AG04450 (cell line): ENCODE data around the gene COL23A1. TPM values are rescaled to one million over a fixed set of nuclear protein-coding genes. Genes with fewer than 3 reads are reported as not detected.

Experiments used
- CTCF ChIA-PET: fragments of 300-600, 350-600 bp; formaldehyde crosslinking; extraction: SDS; loops from one replicate; lab custom pipeline; 2022; ENCODE audit warnings: antibody characterized with exemption, inconsistent platforms; lab: Charles Lee
- POLR2A ChIA-PET: fragments of 350-600 bp; formaldehyde crosslinking; extraction: SDS; loops from one replicate; lab custom pipeline; 2021; ENCODE audit warnings: antibody characterized with exemption, inconsistent platforms; lab: Yijun Ruan, JAX
- DNase-seq: peaks from one replicate; pipeline ENCODE4 v3.0.0-alpha.2; 2011; ENCODE audit warnings: low read depth, low spot score
- H3K27ac ChIP-seq: one replicate; pipeline ENCODE4 v1.5.1; 2012; ENCODE audit warnings: low read depth, low read length, control low read depth
- H3K27me3 ChIP-seq: one replicate; pipeline ENCODE4 v1.6.0; 2012; ENCODE audit warnings: low read length; ENCODE audit not compliant: control insufficient read depth, insufficient read depth
- H3K4me3 ChIP-seq: 2 replicates; pipeline ENCODE4 v1.5.1; 2011; ENCODE audit warnings: mild to moderate bottlenecking, low read depth, low read length, control low read depth
- H3K9me3 ChIP-seq: 2 replicates; pipeline ENCODE4 v1.5.1; 2012; ENCODE audit warnings: low read length; ENCODE audit not compliant: control insufficient read depth, insufficient read depth
- polyA plus RNA-seq: library from polyadenylated mRNA; depleted of rRNA; stranded (reverse); fragments of >200 nt; gene quantifications from 2 replicates; pipeline ENCODE4 v1.2.3, GENCODE V29; 2011
- TF ChIP-seq, protein P1 (sequence below): IDR thresholded peaks from 2 replicates; pipeline ENCODE4 v1.5.1; 2011; ENCODE audit warnings: low read depth, low read length, control low read depth, inconsistent platforms

The COL23A1 gene
- polyA plus RNA-seq, 1 experiment: not detected

DNA sequence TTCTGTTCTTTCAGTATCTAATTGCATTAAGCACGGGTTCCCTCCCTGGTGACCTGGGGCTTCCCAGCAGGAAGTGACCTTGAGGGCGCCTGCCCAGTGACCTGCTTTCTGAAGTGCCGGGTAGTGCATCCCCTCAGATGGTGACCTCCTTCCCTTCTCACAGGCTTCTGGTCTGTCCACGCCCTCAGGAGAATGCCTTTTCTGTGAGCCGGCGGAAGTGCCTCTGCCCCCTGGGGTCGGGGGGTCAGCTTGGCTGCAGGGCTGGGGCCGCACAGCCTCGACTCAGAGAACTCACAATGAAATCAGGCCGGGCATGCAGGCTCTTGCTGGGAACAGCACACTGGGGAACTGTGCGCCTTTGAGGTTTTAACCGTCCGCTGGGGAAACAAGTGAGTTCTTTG is 233.1 kb downstream of the COL23A1 start:
- Histone ChIP-seq H3K4me3 (no peak overlapping the region), H3K27me3 (no peaks in the 10 kb centered on the region), H3K9me3 (peaks cover 34% of the 10 kb centered on the region), H3K27ac (no peak overlapping the region)
- ChIA-PET POLR2A (no interaction called here), CTCF (no interaction called here)
- TF ChIP-seq, protein P1, sequence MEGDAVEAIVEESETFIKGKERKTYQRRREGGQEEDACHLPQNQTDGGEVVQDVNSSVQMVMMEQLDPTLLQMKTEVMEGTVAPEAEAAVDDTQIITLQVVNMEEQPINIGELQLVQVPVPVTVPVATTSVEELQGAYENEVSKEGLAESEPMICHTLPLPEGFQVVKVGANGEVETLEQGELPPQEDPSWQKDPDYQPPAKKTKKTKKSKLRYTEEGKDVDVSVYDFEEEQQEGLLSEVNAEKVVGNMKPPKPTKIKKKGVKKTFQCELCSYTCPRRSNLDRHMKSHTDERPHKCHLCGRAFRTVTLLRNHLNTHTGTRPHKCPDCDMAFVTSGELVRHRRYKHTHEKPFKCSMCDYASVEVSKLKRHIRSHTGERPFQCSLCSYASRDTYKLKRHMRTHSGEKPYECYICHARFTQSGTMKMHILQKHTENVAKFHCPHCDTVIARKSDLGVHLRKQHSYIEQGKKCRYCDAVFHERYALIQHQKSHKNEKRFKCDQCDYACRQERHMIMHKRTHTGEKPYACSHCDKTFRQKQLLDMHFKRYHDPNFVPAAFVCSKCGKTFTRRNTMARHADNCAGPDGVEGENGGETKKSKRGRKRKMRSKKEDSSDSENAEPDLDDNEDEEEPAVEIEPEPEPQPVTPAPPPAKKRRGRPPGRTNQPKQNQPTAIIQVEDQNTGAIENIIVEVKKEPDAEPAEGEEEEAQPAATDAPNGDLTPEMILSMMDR: no peak
- DNase-seq: no peak

DNA sequence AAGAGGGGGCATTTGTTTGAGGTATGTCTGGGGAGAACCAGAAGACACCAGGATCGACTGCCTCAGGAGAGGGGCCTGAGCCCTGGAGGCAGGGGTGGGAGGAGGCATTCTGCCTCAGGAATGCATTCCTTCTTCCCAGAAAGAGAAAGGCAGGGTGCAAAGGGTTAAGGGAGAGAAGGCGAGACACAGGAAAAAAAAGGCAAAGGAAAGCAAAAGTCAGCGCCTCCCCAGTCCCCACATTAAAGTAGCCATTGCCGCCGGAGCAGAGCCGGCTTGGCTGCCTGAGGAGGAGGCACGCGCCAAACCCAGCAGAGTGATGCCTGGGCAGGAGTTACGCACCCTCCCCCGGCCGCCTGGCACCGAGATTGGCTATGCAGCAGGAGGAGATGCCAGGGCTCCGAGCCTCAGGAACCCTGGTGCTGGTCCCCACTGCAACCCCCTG is 233.7 kb downstream of the COL23A1 start:
- no peak for DNase-seq
- POLR2A ChIA-PET: no interaction called here
- CTCF ChIA-PET: no interaction called here

DNA sequence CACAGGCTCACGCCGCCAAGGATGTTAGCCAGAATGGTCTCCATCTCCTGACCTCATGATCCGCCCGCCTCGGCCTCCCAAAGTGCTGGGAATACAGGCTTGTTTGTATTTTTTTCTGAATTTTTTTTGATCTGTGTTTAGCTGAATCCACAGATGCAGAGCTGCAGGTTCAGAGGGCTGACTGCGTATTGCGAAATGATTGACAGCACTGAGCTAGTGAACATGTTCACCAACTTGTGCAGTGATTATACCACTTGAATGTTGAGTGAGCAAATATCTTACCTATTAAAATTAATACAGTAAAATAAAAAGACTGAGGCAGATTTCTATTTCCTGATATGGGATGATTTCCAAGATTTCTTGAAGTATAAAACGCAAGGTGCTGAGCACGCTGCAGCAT is 234.5 kb downstream of the COL23A1 start:
- Histone ChIP-seq H3K9me3 (peaks cover 32% of the 10 kb centered on the region), H3K27me3 (no peaks in the 10 kb centered on the region), H3K27ac (no peak overlapping the region), H3K4me3 (no peak overlapping the region)
- TF ChIP-seq, protein P1: no peak
- ChIA-PET CTCF (no interaction called here), POLR2A (no interaction called here)
- DNase-seq: no peak

More for the DNA sequence above, 233.7 kb downstream of the COL23A1 start:
- no peak overlapping the region for H3K4me3 ChIP-seq
- no peak overlapping the region for H3K27ac ChIP-seq
- peaks cover 30% of the 10 kb centered on the region for H3K9me3 ChIP-seq
- H3K27me3 ChIP-seq: no peaks in the 10 kb centered on the region
- TF ChIP-seq, protein P1: no peak

DNA sequence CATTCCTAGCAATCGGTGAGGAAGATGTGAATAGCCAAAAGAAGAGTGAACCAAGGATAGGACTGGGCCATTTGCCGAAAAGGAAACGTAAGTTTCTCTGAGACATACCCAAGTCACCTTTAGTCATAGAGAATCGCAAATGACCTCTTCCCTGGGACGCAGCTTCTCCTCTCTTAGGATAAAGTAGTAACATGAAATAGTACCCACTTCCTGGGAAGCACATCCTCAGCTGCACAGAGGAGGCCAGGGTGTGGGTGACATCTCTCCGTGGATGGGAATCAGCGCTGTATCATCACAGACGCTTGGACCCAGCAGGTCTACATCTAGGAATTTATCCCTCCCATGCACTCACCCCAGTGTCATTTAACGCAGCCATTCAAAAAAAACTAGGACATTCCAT is 236.7 kb downstream of the COL23A1 start:
- H3K9me3 ChIP-seq: peaks cover 43% of the 10 kb centered on the region
- ChIA-PET POLR2A (no interaction called here), CTCF (no interaction called here)
- no peaks in the 10 kb centered on the region for H3K27me3 ChIP-seq
- no peak for DNase-seq
- TF ChIP-seq, protein P1: no peak
- no peak overlapping the region for H3K27ac ChIP-seq
- no peak overlapping the region for H3K4me3 ChIP-seq

DNA sequence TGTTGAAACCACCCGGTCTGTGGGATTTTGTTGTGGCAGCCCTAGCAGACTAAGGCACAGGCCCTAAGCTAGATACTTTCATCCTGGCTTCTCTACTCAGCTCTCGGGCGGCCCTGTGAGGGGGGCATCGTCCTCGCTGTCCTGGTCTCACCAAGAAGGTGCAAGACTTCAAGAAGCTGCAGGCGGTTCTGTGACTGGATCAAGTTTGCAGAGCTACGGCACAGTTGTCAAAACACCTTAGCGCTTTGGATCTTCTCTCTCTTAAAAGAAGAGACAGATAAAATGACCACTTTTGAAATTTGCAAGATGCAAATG is 238.2 kb downstream of the COL23A1 start:
- Histone ChIP-seq H3K4me3 (no peak overlapping the region), H3K27me3 (no peaks in the 10 kb centered on the region), H3K27ac (no peak overlapping the region), H3K9me3 (peaks cover 43% of the 10 kb centered on the region)
- ChIA-PET POLR2A (no interaction called here), CTCF (no interaction called here)
- DNase-seq: no peak
- TF ChIP-seq, protein P1: no peak
